GM06990 (cell line): ENCODE results near the gene NUP50.

Source experiments
- DNase-seq: peaks from one replicate; pipeline ENCODE4 v3.0.0-alpha.2; 2011; ENCODE audit not compliant: insufficient read length; ENCODE audit errors: extremely low read depth
- H3K27me3 ChIP-seq: replicated peaks from 2 replicates; pipeline ENCODE4 v1.6.0; 2011; ENCODE audit warnings: low read length; ENCODE audit not compliant: control insufficient read depth, insufficient read depth
- H3K36me3 ChIP-seq: 2 replicates; pipeline ENCODE4 v1.5.1; 2011; ENCODE audit warnings: low read length; ENCODE audit not compliant: control insufficient read depth, insufficient read depth
- H3K4me3 ChIP-seq: replicated peaks from 2 replicates; pipeline ENCODE4 v1.5.1; 2011; ENCODE audit warnings: low read depth, mild to moderate bottlenecking, control low read depth, low read length
- CTCF ChIP-seq: IDR thresholded peaks from 2 replicates; pipeline ENCODE4 v1.5.1; 2011; ENCODE audit warnings: low read length, control low read depth, mild to moderate bottlenecking, inconsistent platforms; ENCODE audit not compliant: insufficient read depth, poor library complexity, severe bottlenecking

The NUP50 gene

GRCh38 chr22:45224988-45225731 is 61.4 kb downstream of the NUP50 start:
- Histone ChIP-seq H3K36me3 (peaks cover 3% of the 10 kb centered on the region), H3K27me3 (no peaks in the 10 kb centered on the region), H3K4me3 (no peak overlapping the region)
- no peak for TF ChIP-seq CTCF
- DNase-seq, result no peak

- no peaks in the 10 kb centered on the region for H3K27me3 ChIP-seq
- no peak for TF ChIP-seq CTCF
- peaks cover 3% of the 10 kb centered on the region for H3K36me3 ChIP-seq
- DNase-seq, result no peak
- H3K4me3 ChIP-seq, result no peak overlapping the region
These were observed 62.2 kb downstream of the NUP50 start for GRCh38 chr22:45225732-45226502.

GRCh38 chr22:45226503-45227186 is 62.9 kb downstream of the NUP50 start:
- H3K4me3 ChIP-seq, result no peak overlapping the region
- H3K27me3 ChIP-seq, result no peaks in the 10 kb centered on the region
- peaks cover 3% of the 10 kb centered on the region for H3K36me3 ChIP-seq
- no peak for TF ChIP-seq CTCF
- DNase-seq, result no peak

- no peak for DNase-seq
- Histone ChIP-seq H3K27me3 (no peaks in the 10 kb centered on the region), H3K4me3 (no peak overlapping the region), H3K36me3 (peaks cover 5% of the 10 kb centered on the region)
- no peak for TF ChIP-seq CTCF
These were observed 64.1 kb downstream of the NUP50 start for GRCh38 chr22:45227645-45228400.

GRCh38 chr22:45228401-45228754 is 64.7 kb downstream of the NUP50 start:
- Histone ChIP-seq H3K27me3 (no peaks in the 10 kb centered on the region), H3K36me3 (peaks cover 7% of the 10 kb centered on the region), H3K4me3 (no peak overlapping the region)
- DNase-seq, result no peak
- TF ChIP-seq CTCF, result no peak
